Left ventricle myocardium superior (tissue), 1 donor: ENCODE results near the gene CREG2. TPM values are rescaled to one million over a fixed set of nuclear protein-coding genes. Genes with fewer than 3 reads are reported as not detected.
"Not testable (repeated sequence)": the region's sequence is repeated elsewhere in the genome, so short reads cannot be mapped to it uniquely, and the experiment has no call there.

Source experiments
- ATAC-seq: fragments of 200-7000 bp; cut with Tn5 transposase; one replicate; pipeline ENCODE4 v1.9.1; 2020; ENCODE audit warnings: mild to moderate bottlenecking, moderate library complexity
- DNase-seq: peaks from one replicate; pipeline ENCODE4 v3.0.0-alpha.2; 2020
- intact Hi-C: fragments of 100-400 bp; cut with micrococcal nuclease; formaldehyde crosslinking; loops from one replicate; pipeline ENCODE4 v1.11.0; 2022
- total RNA-seq: library from RNA; stranded (reverse); fragmentation: NEBNext Ultra II Directional; extraction: Animal tissue kit (Norgen Biotek cat#: 25700); gene quantifications from one replicate; pipeline ENCODE4 v1.2.1, GENCODE V29; 2021
- donor health status: DM: no; HTN: yes; CAD: no; lungs with severe emphysema.

CREG2 gene
- total RNA-seq, 1 donor from 2014 or later = not detected

GRCh38 chr2:101355401-101356054 is 31.8 kb downstream of the CREG2 start:
- ATAC-seq (no peak), DNase-seq (no peak)
- intact Hi-C loops = no loop called here

- peak; percentile 37 for ATAC-seq
- intact Hi-C loops = no loop called here
- no peak for DNase-seq
Measured at GRCh38 chr2:101354420-101355311, 32.6 kb downstream of the CREG2 start.

DNA sequence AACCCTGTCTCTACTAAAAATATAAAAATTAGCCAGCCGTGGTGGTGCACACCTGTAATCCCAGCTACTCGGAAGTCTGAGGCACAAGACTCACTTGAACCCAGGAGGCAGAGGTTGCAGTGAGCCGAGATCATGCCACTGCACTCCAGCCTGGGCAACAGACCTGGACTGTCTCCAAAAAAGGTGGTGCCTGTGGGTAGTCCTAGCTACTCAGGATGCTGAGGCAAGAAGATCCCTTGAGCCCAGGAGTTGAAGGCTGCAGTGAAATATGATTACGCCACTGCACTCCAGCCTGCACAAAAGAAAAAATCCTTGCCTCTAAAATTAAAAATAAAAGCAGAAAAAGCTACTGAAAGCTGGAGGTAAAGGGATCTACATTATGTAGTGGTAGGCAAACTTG is 34.7 kb downstream of the CREG2 start:
- intact Hi-C loops = not testable (repeated sequence)

DNA sequence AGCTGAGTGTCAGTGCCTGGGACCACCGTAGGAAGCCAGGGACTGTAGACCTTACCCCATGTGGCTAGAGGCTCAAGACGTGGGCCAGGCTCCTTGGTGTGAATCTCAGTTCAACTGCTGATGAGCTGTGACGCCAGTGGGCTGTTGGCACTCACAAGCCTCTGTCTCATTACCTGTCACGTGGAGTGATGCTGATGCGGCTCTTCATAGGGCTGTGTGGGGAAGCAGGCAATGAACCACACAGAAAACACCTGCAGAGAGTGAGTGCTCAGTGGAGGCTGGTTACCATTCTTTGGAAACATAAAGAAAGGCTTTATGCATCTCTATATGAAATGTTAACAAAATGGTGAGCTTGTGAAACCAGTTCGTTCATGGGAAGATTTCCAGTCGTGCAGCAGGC is 36.1 kb downstream of the CREG2 start:
- ATAC-seq (no peak), DNase-seq (no peak)
- intact Hi-C loops = no loop called here

More for the DNA sequence above, 34.7 kb downstream of the CREG2 start:
- not testable (repeated sequence) for DNase-seq, ATAC-seq

- intact Hi-C loops = no loop called here
- DNase-seq = no peak
- ATAC-seq = no peak
Measured at GRCh38 chr2:101349893-101350662, 37.2 kb downstream of the CREG2 start.

- ATAC-seq (no peak), DNase-seq (no peak)
- intact Hi-C loops = no loop called here
Measured at GRCh38 chr2:101348883-101349282, 38.4 kb downstream of the CREG2 start.

GRCh38 chr2:101346909-101347308 is 40.4 kb downstream of the CREG2 start:
- ATAC-seq (no peak), DNase-seq (no peak)
- intact Hi-C loops = no loop called here

DNA sequence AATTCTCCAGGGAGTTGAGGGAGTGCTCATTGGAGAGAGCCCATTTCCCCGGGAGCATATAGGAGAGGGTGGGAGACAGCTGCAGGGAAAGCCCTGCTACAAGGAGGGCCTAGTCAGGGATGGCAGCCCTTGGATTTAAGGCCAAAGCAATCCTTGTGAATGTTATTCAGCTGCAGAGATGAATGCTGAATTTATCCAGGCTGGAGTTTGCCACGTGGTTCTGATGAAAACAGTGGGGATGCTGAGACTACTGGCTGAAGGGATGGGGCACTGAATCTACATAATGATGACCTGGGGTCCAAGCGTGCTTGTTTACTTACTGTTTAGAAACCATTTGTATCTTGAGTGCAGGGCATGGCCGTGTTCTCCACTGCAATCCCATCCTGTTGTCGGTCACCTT is 43.2 kb downstream of the CREG2 start:
- no peak for DNase-seq
- intact Hi-C loops = no loop called here
- ATAC-seq = no peak

DNA sequence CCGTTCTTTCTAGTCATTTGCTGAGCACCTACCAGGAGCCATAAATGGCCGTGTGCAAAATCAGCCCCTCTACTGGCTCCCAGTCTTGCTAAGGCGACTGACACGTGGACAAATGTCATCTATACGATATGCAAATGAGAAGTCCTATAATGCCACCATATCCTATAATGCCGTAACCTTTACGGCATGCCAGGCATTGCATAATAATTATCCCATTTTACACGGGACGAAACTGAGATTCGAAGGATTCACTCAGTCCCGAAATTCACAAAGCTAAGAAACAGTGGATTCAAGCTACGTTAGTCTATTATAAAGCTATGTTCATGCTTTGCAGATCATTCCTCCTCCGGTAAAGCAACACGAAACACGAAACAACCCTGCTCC is 44.7 kb downstream of the CREG2 start:
- ATAC-seq = no peak
- intact Hi-C loops = no loop called here
- DNase-seq = no peak

DNA sequence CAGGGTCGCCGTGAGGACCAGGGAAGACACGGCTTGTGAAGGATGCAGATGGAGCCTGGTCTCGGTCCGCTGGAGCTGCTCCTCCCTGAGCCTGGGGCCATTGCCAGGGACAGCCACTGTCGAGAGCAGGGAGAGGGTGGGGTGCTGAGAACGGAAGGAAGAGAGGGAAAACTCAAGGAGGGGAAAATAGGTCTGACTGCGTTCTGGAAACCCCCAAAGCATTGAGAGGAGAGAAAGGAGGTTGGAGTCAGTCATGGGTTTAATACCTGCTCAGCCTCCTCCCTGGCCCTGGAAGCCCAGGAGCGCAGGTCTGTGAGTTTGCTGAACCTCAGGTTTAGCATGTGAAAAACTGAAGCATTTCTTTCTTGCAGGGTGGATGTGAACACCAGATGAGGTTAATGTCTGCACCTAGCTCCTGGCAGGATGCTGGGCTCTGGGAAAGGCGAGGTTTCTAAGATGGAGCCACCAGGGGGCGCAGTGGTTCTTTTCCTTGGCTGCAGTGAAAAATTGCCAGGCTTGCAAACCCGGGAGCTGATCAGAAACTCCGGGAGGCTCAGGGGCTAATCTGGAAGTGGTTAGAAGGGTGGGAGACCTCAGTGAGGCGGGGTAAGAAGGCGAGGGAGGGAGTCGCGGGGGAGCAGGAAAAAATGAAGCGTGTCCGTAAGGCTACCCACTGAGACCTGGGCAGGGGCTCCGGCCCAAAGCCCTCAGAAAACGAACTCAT is 45.2 kb downstream of the CREG2 start:
- intact Hi-C loops = no loop called here
- ATAC-seq = peak; percentile 74
- DNase-seq = peak; percentile 85

GRCh38 chr2:101341421-101341820 is 45.9 kb downstream of the CREG2 start:
- intact Hi-C loops = no loop called here
- ATAC-seq (peak; percentile 28), DNase-seq (peak; percentile 44)

DNA sequence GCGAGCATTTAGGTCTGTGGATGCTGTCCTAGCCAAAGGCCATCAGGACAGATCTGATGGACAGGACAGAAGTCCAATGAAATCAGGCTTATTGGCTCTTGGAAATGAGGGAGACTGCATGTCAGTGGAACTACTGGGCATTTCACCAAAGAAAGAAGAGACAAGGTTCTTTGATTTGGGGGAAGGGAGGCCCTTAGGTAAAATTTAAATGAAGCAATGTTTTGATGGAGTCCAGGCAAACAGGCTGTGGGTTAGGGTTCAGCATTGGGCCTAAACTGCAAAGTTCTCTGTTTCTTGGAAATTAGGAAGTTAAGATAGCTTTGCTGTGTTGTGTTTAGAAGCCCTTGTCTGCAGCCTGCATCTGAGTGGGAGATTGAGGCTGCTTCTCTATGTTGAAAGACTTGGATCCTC is 47.2 kb downstream of the CREG2 start:
- intact Hi-C loops = no loop called here
- no peak for ATAC-seq
- DNase-seq = no peak

- intact Hi-C loops = no loop called here
- DNase-seq = no peak
Measured at GRCh38 chr2:101339266-101339880, 47.9 kb downstream of the CREG2 start.

DNA sequence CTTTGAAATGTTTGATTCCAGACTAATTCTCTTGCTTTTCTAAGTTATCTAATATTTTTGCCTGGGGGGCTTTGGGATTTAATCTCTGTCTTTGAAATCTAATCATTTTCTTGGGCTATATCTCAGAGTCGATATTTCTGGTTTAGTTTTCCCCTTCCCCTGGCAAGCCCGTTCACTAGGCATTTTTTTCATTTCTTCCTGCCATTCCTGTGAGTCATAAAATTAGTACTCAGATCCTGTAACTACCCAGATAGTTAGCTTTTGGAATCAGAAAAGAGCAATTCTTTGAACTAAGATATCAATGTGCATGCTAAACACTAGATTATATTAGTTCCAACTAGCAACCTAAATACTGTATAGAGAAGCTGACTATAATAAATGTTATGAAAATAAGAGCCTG is 49.4 kb downstream of the CREG2 start:
- intact Hi-C loops = no loop called here
- no peak for ATAC-seq

More at GRCh38 chr2:101339266-101339880, 47.9 kb downstream of the CREG2 start:
- no peak for ATAC-seq

GRCh38 chr2:101332885-101333766 is 54.2 kb downstream of the CREG2 start:
- DNase-seq = no peak
- intact Hi-C loops = no loop called here
- ATAC-seq = no peak

More for the DNA sequence above, 49.4 kb downstream of the CREG2 start:
- DNase-seq = no peak

- intact Hi-C loops = no loop called here
- ATAC-seq (no peak), DNase-seq (no peak)
Measured at GRCh38 chr2:101331202-101331601, 56.1 kb downstream of the CREG2 start.

DNA sequence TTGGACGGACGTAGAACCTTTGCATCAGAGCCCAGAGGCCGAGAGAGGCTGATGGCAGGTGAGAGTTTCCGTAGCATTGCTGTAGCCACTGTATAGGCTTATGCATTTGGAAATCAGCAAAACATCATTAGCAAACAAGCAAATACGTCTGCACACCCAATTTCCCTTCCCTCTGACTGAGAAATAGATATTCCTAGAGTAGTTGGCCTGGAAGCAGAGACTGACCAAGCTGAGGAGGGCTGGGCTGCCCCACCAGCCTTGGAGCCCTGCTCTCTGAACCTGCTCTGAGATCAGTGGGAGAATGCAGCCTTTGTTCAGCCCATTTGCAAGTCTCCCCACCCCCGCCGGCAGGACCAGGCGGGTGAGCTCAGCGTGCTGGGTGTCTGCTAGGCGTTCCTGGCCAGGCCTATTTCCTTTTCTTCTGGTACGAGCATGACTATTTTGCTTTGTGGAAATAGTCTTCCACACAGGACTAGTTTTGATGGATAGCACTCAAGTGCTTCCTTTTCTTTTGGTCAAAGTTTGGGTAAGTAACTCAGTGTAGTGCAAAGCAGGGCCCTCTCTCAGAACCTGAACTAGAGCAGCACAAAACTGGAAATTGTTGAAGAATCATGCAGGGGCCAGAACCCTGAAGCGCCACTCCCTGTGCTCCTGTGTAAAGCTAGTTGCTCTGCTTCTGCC is 56.9 kb downstream of the CREG2 start:
- ATAC-seq = peak; percentile 84
- intact Hi-C loops = no loop called here
- DNase-seq = peak; percentile 71
